H1 (cell line): ENCODE results near the gene CDKN2B-AS1. TPM values are rescaled to one million over a fixed set of nuclear protein-coding genes. Genes with fewer than 3 reads are reported as not detected.

Experiments used
- CTCF ChIA-PET: fragments of 300-600 bp; sonication (Branson Sonifier 250); formaldehyde crosslinking; loops from one replicate; lab custom pipeline; 2021; ENCODE audit not compliant: partially characterized antibody; lab: Charles Lee
- POLR2A ChIA-PET: fragments of 300-600 bp; sonication (Branson Sonifier 250); formaldehyde crosslinking; loops from one replicate; lab custom pipeline; 2021; ENCODE audit warnings: inconsistent platforms; ENCODE audit not compliant: partially characterized antibody; lab: Charles Lee
- DNase-seq, 2 experiments: peaks; one replicate each; pipeline versions ENCODE4 v3.0.0 to v3.0.0-alpha.2; 2010 to 2022; ENCODE audit warnings: low spot score in 2 of 2, low read depth in 1 of 2, mixed read lengths in 1 of 2
- FAIRE-seq: peaks from 2 replicates; lab custom pipeline; 2011; peaks lifted over from hg19 to GRCh38; lab: Jason Lieb, UNC
- H2AFZ ChIP-seq: 2 replicates; pipeline ENCODE4 v1.8.1; 2012; ENCODE audit warnings: low read length, inconsistent platforms
- H2AK5ac ChIP-seq: 2 replicates; pipeline ENCODE4 v1.6.1; 2013; ENCODE audit warnings: low read depth, low read length
- H2BK120ac ChIP-seq: replicated peaks from 2 replicates; pipeline ENCODE3; 2013; ENCODE audit warnings: low read depth, low read length, inconsistent platforms
- H2BK12ac ChIP-seq: 2 replicates; pipeline ENCODE4 v1.6.1; 2013; ENCODE audit warnings: low read depth, low read length
- H2BK15ac ChIP-seq: 2 replicates; pipeline ENCODE4 v1.6.1; 2013; ENCODE audit warnings: low read length
- H2BK20ac ChIP-seq: 2 replicates; pipeline ENCODE4 v1.6.1; 2013; ENCODE audit warnings: low read length
- H2BK5ac ChIP-seq: 2 replicates; pipeline ENCODE4 v1.6.1; 2013; ENCODE audit warnings: low read depth, low read length
- H3K14ac ChIP-seq: 2 replicates; pipeline ENCODE4 v1.6.1; 2013; ENCODE audit warnings: inconsistent platforms; ENCODE audit not compliant: insufficient read length
- H3K18ac ChIP-seq: 2 replicates; pipeline ENCODE4 v1.6.1; 2013; ENCODE audit warnings: low read length; ENCODE audit errors: extremely low read depth
- H3K23ac ChIP-seq: 2 replicates; pipeline ENCODE4 v1.6.1; 2013; ENCODE audit warnings: inconsistent platforms; ENCODE audit not compliant: insufficient read length
- H3K23me2 ChIP-seq: 2 replicates; pipeline ENCODE4 v1.6.1; 2013; ENCODE audit warnings: low read depth, low read length
- H3K27ac ChIP-seq: 2 replicates; pipeline ENCODE4 v1.6.1; 2011; ENCODE audit warnings: low read depth, low read length, inconsistent platforms
- H3K27me3 ChIP-seq, 4 experiments: replicated peaks in 1 of 4; 1 replicate in 1 of 4; 2 replicates in 3 of 4; pipeline versions ENCODE4 v1.6.1 to v1.8.1; 2011 to 2013; ENCODE audit warnings: low read length in 3 of 4, mild to moderate bottlenecking in 3 of 4, inconsistent platforms in 2 of 4, mixed read lengths in 2 of 4, moderate library complexity in 1 of 4; ENCODE audit not compliant: control insufficient read depth in 3 of 4, insufficient read depth in 3 of 4; ENCODE audit errors: extremely low read depth in 1 of 4
- H3K36me3 ChIP-seq, 4 experiments: 2 replicates each; pipeline versions ENCODE4 v1.6.1 to v1.8.1; 2011 to 2013; ENCODE audit warnings: mild to moderate bottlenecking in 4 of 4, low read length in 3 of 4, moderate library complexity in 2 of 4, control low read depth in 1 of 4, inconsistent platforms in 1 of 4; ENCODE audit not compliant: insufficient read depth in 4 of 4, control insufficient read depth in 2 of 4
- H3K4ac ChIP-seq: replicated peaks from 2 replicates; pipeline ENCODE3; 2013; ENCODE audit warnings: low read length, low read depth, mixed read lengths, inconsistent platforms; ENCODE audit not compliant: insufficient read length
- H3K4me1 ChIP-seq, 4 experiments: replicated peaks in 1 of 4; 1 replicate in 1 of 4; 2 replicates in 3 of 4; pipeline versions ENCODE4 v1.6.1 to v1.8.1; 2011 to 2013; ENCODE audit warnings: low read length in 3 of 4, inconsistent platforms in 2 of 4, mixed read lengths in 1 of 4; ENCODE audit not compliant: insufficient read depth in 4 of 4, control insufficient read depth in 3 of 4
- H3K4me2 ChIP-seq, 2 experiments: 2 replicates each; pipeline versions ENCODE4 v1.6.1 to v1.8.1; 2011 to 2013; ENCODE audit warnings: low read depth in 2 of 2, low read length in 2 of 2, control low read depth in 1 of 2, inconsistent platforms in 1 of 2, mild to moderate bottlenecking in 1 of 2; ENCODE audit not compliant: insufficient read depth in 1 of 2
- H3K4me3 ChIP-seq, 4 experiments: fragments of 200-600, 300-600 bp in 1 of 4; sonication (generic), shearing (Covaris generic), sonication (Bioruptor Twin) in 1 of 4; 2 replicates each; pipeline versions ENCODE4 v1.5.1 to v1.8.1; 2011 to 2016; ENCODE audit warnings: low read length in 4 of 4, low read depth in 3 of 4, control low read depth in 2 of 4, inconsistent platforms in 2 of 4, mild to moderate bottlenecking in 2 of 4, mixed read lengths in 1 of 4, moderate library complexity in 1 of 4; ENCODE audit not compliant: insufficient read depth in 2 of 4; ENCODE audit errors: extremely low read depth in 1 of 4
- H3K56ac ChIP-seq: replicated peaks from 2 replicates; pipeline ENCODE3; 2013; ENCODE audit warnings: low read depth, mild to moderate bottlenecking, mixed read lengths, low read length, inconsistent platforms; ENCODE audit not compliant: insufficient read length
- H3K79me1 ChIP-seq: 2 replicates; pipeline ENCODE4 v1.6.1; 2013; ENCODE audit warnings: low read depth, low read length, control low read depth
- H3K79me2 ChIP-seq, 2 experiments: 2 replicates each; pipeline versions ENCODE4 v1.6.1 to v1.8.1; 2012 to 2013; ENCODE audit warnings: low read length in 2 of 2, mild to moderate bottlenecking in 2 of 2, inconsistent platforms in 1 of 2; ENCODE audit not compliant: insufficient read depth in 2 of 2, control insufficient read depth in 1 of 2
- H3K9ac ChIP-seq, 4 experiments: replicated peaks in 1 of 4; 1 replicate in 1 of 4; 2 replicates in 3 of 4; pipeline versions ENCODE4 v1.6.1 to v1.8.1; 2011 to 2013; ENCODE audit warnings: low read depth in 3 of 4, low read length in 3 of 4, control low read depth in 2 of 4, mild to moderate bottlenecking in 2 of 4, moderate library complexity in 2 of 4, inconsistent platforms in 1 of 4; ENCODE audit errors: extremely low read depth in 1 of 4
- H3K9me3 ChIP-seq, 2 experiments: 2 replicates each; pipeline versions ENCODE4 v1.6.1 to v1.8.1; 2012 to 2013; ENCODE audit warnings: mild to moderate bottlenecking in 2 of 2, moderate library complexity in 2 of 2, control low read depth in 1 of 2, inconsistent platforms in 1 of 2, low read depth in 1 of 2, low read length in 1 of 2, mixed read lengths in 1 of 2; ENCODE audit not compliant: insufficient read depth in 2 of 2
- H4K20me1 ChIP-seq, 2 experiments: replicated peaks in 1 of 2; 2 replicates each; pipeline versions ENCODE3 to v1.8.1; 2011 to 2013; ENCODE audit warnings: inconsistent platforms in 2 of 2, low read length in 2 of 2, mild to moderate bottlenecking in 1 of 2; ENCODE audit not compliant: insufficient read depth in 2 of 2, control insufficient read depth in 1 of 2
- H4K5ac ChIP-seq: 2 replicates; pipeline ENCODE4 v1.6.1; 2013; ENCODE audit warnings: low read length, low read depth, mixed read lengths, inconsistent platforms; ENCODE audit not compliant: insufficient read length
- H4K8ac ChIP-seq: 2 replicates; pipeline ENCODE4 v1.8.0; 2013; ENCODE audit warnings: mild to moderate bottlenecking, moderate library complexity, low read length, inconsistent platforms; ENCODE audit not compliant: insufficient read depth; ENCODE audit errors: extremely low read depth
- H4K91ac ChIP-seq: replicated peaks from 2 replicates; pipeline ENCODE3; 2013; ENCODE audit warnings: low read length, mixed read lengths, inconsistent platforms; ENCODE audit not compliant: insufficient read length
- ASH2L ChIP-seq: fragments of 200-600, 300-600 bp; sonication (generic); IDR thresholded peaks from one replicate; pipeline ENCODE4 v1.7.1; 2017; ENCODE audit warnings: low read length
- CBX5 ChIP-seq: fragments of 300-800, 300-1000 bp; sonication (generic); IDR thresholded peaks from 2 replicates; pipeline ENCODE4 v1.7.1; 2016; ENCODE audit warnings: antibody characterized with exemption, low read length, low read depth
- CEBPB ChIP-seq: IDR thresholded peaks from 2 replicates; pipeline ENCODE4 v1.6.1; 2012; ENCODE audit warnings: low read depth, low read length
- EGR1 ChIP-seq: IDR thresholded peaks from 2 replicates; pipeline ENCODE4 v1.6.1; 2011; ENCODE audit warnings: low read depth, low read length, borderline replicate concordance
- EP300 ChIP-seq, 2 experiments: IDR thresholded peaks; 1 replicate in 1 of 2; 2 replicates in 1 of 2; pipeline ENCODE4 v1.6.1; 2011 to 2012; ENCODE audit warnings: low read depth in 2 of 2, low read length in 2 of 2, mild to moderate bottlenecking in 2 of 2, borderline replicate concordance in 1 of 2, inconsistent platforms in 1 of 2, moderate library complexity in 1 of 2
- FOSL1 ChIP-seq: IDR thresholded peaks from 2 replicates; pipeline ENCODE4 v1.6.1; 2011; ENCODE audit warnings: mild to moderate bottlenecking, low read depth, low read length, moderate library complexity; ENCODE audit not compliant: insufficient read depth
- GABPA ChIP-seq: IDR thresholded peaks from 2 replicates; pipeline ENCODE4 v1.6.1; 2011; ENCODE audit warnings: mild to moderate bottlenecking, low read length, moderate library complexity, borderline replicate concordance; ENCODE audit not compliant: insufficient read depth
- KDM4A ChIP-seq: IDR thresholded peaks from one replicate; pipeline ENCODE4 v1.7.1; 2012; ENCODE audit warnings: low read depth, mild to moderate bottlenecking, moderate library complexity, low read length, inconsistent platforms; ENCODE audit not compliant: severe bottlenecking
- NRF1 ChIP-seq: IDR thresholded peaks from 2 replicates; pipeline ENCODE4 v1.6.1; 2011; ENCODE audit warnings: mild to moderate bottlenecking, low read depth, low read length, improper control_type of control experiment
- RFX5 ChIP-seq: IDR thresholded peaks from 2 replicates; pipeline ENCODE4 v1.6.1; 2011; ENCODE audit warnings: low read depth, low read length, improper control_type of control experiment, borderline replicate concordance
- RXRA ChIP-seq: IDR thresholded peaks from 2 replicates; pipeline ENCODE4 v1.6.1; 2011; ENCODE audit warnings: low read depth, mild to moderate bottlenecking, low read length, moderate library complexity; ENCODE audit not compliant: insufficient read depth
- TAF7 ChIP-seq: optimal IDR thresholded peaks from 2 replicates; pipeline ENCODE3; 2011; ENCODE audit warnings: low read depth, mild to moderate bottlenecking, inconsistent platforms, low read length, moderate library complexity, borderline replicate concordance
- YY1 ChIP-seq: IDR thresholded peaks from 2 replicates; pipeline ENCODE4 v1.6.1; 2011; ENCODE audit warnings: low read depth, mild to moderate bottlenecking, low read length
- WGBS, 2 experiments: shearing (Covaris generic) in 1 of 2; methylation state at CpG; one replicate each; pipeline versions ENCODE4 v1.1.6 to v1.1.7; 2013 to 2015; ENCODE audit warnings: low lambda C conversion rate in 2 of 2, mixed read lengths in 2 of 2, inconsistent platforms in 1 of 2, low coverage in 1 of 2, missing lambda C conversion rate in 1 of 2; ENCODE audit not compliant: insufficient replicate concordance in 2 of 2, insufficient coverage in 1 of 2, insufficient read length in 1 of 2; ENCODE audit errors: extremely low coverage in 1 of 2, missing lambda C conversion rate in 1 of 2; 5-methylcytosine and 5-hydroxymethylcytosine counted together
- polyA plus RNA-seq, 7 experiments: library from polyadenylated mRNA; depleted of rRNA in 3 of 7; stranded (reverse) in 5 of 7; unstranded in 2 of 7; fragments of >200 nt in 5 of 7; fragments of 200-250 nt in 2 of 7; gene quantifications; 1 replicate in 5 of 7; 2 replicates in 1 of 7; 4 replicates in 1 of 7; pipeline versions ENCODE4 v1.2.1 to v1.2.3, GENCODE V29; 2011 to 2013; ENCODE audit warnings: missing spikeins in 2 of 7, mixed read lengths in 2 of 7
- total RNA-seq: library from RNA; stranded (reverse); fragmentation: NEBNext Ultra II Directional; extraction: Animal tissue kit (Norgen Biotek cat#: 25700); gene quantifications from 2 replicates; pipeline ENCODE4 v1.2.1, GENCODE V29; 2021

CDKN2B-AS1 gene
- total and polyA plus RNA-seq, 2 of the 8 experiments (the other 6 are each of a cell fraction or from before 2014, with no cell fraction given) = not detected

- H3K4me3 ChIP-seq = no peak overlapping the region
- H3K23ac ChIP-seq = no peak overlapping the region
- POLR2A ChIA-PET = no interaction called here
- CTCF ChIA-PET = interaction anchor here (1.2 to 3.8 kb wide), 6 partner anchors 11 to 228 kb away, joined by 4 to 18 read pairs (median 7); partner anchors contain the start of gene CDKN2B
- no peak overlapping the region for H3K4me2 ChIP-seq
- no peak overlapping the region for H3K56ac ChIP-seq
- no peak overlapping the region for H3K4ac ChIP-seq
- H3K79me2 ChIP-seq = no peaks in the 10 kb centered on the region
- H4K20me1 ChIP-seq = no peaks in the 10 kb centered on the region
- H3K4me1 ChIP-seq = peaks cover 0 to 4% (median 0%) of the 10 kb centered on the region in 4 experiments; a peak in 1 of 7 replicates
- no peak overlapping the region for H2BK12ac ChIP-seq
- no peak overlapping the region for H2BK120ac ChIP-seq
- no peaks in the 10 kb centered on the region for H3K23me2 ChIP-seq
- no peak overlapping the region for H3K14ac ChIP-seq
- WGBS, 2 experiments = 76% methylated on average over 1 of the region's 1 CpG; no CpG with 5 or more reads in 1 of the 2 experiments
- no peaks in the 10 kb centered on the region for H3K36me3 ChIP-seq
- H3K27me3 ChIP-seq = no peaks in the 10 kb centered on the region
- no peak overlapping the region for H4K8ac ChIP-seq
- H3K27ac ChIP-seq = no peak overlapping the region
- H3K79me1 ChIP-seq = no peaks in the 10 kb centered on the region
- no peak for DNase-seq
- H2BK20ac ChIP-seq = no peak overlapping the region
- no peak overlapping the region for H2AFZ ChIP-seq
- no peak overlapping the region for H2AK5ac ChIP-seq
- H3K18ac ChIP-seq = no peak overlapping the region
- H2BK5ac ChIP-seq = no peak overlapping the region
- no peak overlapping the region for H4K91ac ChIP-seq
- no peak for FAIRE-seq
- H3K9ac ChIP-seq = no peak overlapping the region
- H4K5ac ChIP-seq = no peak overlapping the region
- no peaks in the 10 kb centered on the region for H3K9me3 ChIP-seq
- H2BK15ac ChIP-seq = no peak overlapping the region
- no peak for TF ChIP-seq NRF1
- TF ChIP-seq YY1 = no peak
- no peak for TF ChIP-seq CBX5
- no peak for TF ChIP-seq EP300 (IDR thresholded peaks at IDR 0.05; ENCODE audit: borderline replicate concordance in 1 of 2, low read depth in 2 of 2, low read length in 2 of 2)
- TF ChIP-seq EGR1 = no peak
- no peak for TF ChIP-seq RFX5
- no peak for TF ChIP-seq RXRA
- TF ChIP-seq KDM4A = no peak
- TF ChIP-seq FOSL1 = no peak
- TF ChIP-seq ASH2L = no peak
- TF ChIP-seq GABPA = no peak
- TF ChIP-seq CEBPB = no peak
- TF ChIP-seq TAF7 = no peak
Measured at GRCh38 chr9:22041775-22042174, 47.2 kb downstream of the CDKN2B-AS1 start.
